Panc1 (cell line): ENCODE measurements around the gene SNU13.

Experiments
- CTCF ChIP-seq: fragments of 450-650 bp; IDR thresholded peaks from 2 replicates; pipeline ENCODE4 v1.5.1; 2017; ENCODE audit warnings: mild to moderate bottlenecking
- POLR2AphosphoS5 ChIP-seq: IDR thresholded peaks from 2 replicates; pipeline ENCODE4 v1.6.1; 2012; ENCODE audit warnings: mild to moderate bottlenecking, low read depth, low read length, moderate library complexity
- SIN3A ChIP-seq: IDR thresholded peaks from 2 replicates; pipeline ENCODE4 v1.6.1; 2012; ENCODE audit warnings: low read depth, mild to moderate bottlenecking, low read length, moderate library complexity, borderline replicate concordance; ENCODE audit not compliant: insufficient read depth
- TCF7L2 ChIP-seq: IDR thresholded peaks from 2 replicates; pipeline ENCODE4 v1.6.1; 2011; ENCODE audit warnings: mild to moderate bottlenecking, low read depth, low read length, inconsistent platforms

- TF ChIP-seq CTCF (no peak), POLR2AphosphoS5 (no peak), TCF7L2 (no peak), SIN3A (no peak)
These were observed 27.0 kb downstream of the SNU13 start for GRCh38 chr22:41661713-41662112.
